ENCODE measurements around the gene ARHGEF2.
A peak's percentile ranks its signal among the peaks of the same experiment; 100 is the strongest.

Gene ARHGEF2

DNA sequence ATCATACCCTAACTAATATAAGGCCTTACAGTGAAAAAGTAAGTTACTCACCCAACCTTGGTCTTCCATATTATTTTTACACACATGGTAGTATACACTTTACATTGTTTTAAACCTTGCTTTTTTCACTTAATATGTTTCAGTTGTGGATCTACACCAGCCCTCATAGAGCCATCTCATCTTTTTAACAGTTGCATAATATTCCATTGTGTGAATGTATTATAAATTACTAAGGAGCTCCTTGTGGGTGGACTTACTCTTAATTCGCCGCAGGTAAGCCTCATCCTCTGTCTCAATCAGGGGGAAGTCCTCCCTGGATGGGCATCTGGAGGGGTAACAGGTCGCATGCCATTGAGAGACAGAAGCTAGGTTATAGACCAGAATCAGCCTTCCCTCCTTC lies 23.7 kb downstream of the ARHGEF2 start:
- TF ChIP-seq, protein P1, sequence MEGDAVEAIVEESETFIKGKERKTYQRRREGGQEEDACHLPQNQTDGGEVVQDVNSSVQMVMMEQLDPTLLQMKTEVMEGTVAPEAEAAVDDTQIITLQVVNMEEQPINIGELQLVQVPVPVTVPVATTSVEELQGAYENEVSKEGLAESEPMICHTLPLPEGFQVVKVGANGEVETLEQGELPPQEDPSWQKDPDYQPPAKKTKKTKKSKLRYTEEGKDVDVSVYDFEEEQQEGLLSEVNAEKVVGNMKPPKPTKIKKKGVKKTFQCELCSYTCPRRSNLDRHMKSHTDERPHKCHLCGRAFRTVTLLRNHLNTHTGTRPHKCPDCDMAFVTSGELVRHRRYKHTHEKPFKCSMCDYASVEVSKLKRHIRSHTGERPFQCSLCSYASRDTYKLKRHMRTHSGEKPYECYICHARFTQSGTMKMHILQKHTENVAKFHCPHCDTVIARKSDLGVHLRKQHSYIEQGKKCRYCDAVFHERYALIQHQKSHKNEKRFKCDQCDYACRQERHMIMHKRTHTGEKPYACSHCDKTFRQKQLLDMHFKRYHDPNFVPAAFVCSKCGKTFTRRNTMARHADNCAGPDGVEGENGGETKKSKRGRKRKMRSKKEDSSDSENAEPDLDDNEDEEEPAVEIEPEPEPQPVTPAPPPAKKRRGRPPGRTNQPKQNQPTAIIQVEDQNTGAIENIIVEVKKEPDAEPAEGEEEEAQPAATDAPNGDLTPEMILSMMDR (conservative IDR thresholded peaks at IDR 0.05) = no peak
- H3K27ac ChIP-seq = no peak overlapping the region

DNA sequence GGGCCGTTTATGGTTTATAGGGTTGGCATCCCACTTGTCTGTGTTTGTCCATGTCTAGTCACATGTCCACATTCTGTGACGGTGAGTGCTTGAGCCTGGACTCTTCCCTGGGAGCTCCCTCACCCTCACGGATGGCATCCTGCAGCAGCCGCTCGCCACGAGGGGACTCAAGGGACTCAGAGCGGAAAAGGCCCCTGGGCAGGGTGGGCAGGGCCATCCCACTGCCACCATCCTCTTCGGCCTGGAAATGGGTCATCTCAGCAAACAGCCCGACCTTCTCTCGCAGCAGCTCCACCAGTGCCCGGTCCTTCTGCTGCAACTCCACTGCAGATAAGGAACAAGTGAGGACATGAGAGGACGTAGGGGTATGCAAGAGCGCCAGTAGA lies 25.8 kb downstream of the ARHGEF2 start:
- TF ChIP-seq, protein P1 (conservative IDR thresholded peaks at IDR 0.05) = no peak
- no peak overlapping the region for H3K27ac ChIP-seq

DNA sequence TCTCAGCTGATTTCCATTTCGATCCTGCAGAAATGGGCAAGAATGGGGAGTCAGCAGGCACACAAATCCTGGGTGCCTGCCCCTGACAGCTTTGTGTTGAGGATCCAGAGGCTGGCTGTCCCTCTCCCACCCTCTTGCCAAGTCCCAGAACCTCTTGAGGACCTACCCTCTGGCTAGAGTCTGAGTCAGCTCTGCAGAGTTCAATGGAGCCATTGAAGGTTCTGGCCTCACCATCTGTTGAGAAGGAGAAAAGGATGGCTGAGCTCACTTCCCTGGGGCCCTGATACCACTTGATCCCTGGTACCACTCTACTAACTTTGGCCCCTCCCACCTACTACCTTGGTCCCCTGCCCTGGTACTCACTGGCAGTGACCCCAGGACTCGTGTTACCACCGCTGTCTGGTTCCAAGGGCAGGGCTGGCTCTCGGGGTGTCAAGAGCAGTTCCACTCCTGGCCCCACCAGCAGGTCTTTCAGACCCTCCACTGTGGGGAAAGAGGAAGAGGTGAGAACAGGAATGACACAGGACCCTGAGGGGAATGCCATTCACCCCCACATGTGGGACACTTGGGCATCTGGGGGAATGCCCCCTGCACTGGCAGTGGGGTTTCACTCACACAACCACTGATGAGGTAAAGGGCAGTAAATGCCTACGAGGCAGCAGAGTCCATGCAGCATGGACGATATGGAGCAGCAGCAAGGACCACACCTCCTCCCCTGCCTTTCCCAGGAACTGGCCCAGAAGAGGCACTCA lies 26.4 kb downstream of the ARHGEF2 start:
- TF ChIP-seq, protein P1 (conservative IDR thresholded peaks at IDR 0.05) = no peak
- H3K27ac ChIP-seq = no peak overlapping the region

DNA sequence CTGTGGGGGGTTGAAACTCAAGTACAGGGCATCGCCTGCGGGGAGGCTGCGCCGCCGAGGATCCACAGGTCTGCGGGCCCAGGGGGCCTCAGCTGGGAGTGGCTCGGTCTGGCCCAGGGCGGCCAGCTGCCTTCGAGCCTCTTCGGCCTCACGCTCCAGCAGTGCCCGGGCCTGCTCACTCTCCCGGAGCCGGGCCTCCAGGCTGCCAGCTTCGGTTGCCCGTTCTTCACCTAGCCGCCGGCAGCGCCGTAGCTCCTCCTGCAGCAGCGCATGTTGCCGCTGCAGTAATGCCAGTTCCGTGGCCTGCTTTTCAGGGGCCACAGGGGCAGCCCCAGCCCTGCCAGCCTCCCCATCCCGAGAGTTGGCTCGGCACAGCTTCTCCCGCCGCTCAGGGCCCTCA lies 27.5 kb downstream of the ARHGEF2 start:
- TF ChIP-seq, protein P1 (conservative IDR thresholded peaks at IDR 0.05) = no peak
- H3K27ac ChIP-seq = no peak overlapping the region

DNA sequence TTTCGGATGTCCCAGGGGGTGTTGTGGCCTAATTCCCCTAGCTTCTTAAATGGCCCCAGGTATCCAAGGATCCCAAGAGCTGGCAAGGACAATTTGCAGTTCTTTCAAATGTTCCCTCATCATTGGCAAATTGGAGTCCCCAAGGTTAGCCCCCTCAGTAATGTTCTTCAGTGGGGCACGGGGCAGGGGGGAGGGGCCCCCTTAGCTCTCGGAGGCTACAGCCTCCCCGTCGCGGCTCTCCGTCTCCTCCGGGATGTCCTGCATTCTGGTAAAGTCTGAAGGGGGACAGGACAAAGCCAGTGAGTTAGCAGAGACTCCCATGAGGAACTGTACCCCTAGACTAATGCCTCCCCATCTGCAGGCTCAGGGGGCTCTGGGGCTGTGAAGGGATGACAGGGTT lies 30.6 kb downstream of the ARHGEF2 start:
- H3K27ac ChIP-seq = no peak overlapping the region
- TF ChIP-seq, protein P1 (conservative IDR thresholded peaks at IDR 0.05) = no peak

DNA sequence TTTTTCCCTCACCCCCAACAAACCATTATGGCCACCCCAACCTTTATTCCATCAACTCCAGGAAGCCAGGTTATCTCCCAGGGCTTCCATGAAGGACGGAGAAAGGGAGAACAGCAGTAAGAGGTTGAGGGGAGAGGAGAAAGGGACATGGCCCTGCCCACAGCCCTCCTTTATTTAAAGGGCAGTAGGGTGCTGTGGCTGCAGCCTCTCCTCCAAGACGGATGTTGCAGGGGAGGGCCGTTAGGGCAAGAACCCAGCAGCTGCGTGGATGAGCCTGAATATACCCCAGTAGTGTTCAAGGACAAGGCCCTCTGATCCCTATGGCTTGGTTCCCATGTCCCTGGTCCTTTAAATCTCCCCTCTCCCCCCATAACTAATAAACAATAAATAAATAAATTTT lies 31.1 kb downstream of the ARHGEF2 start:
- TF ChIP-seq, protein P1 (conservative IDR thresholded peaks at IDR 0.05) = no peak
- no peak overlapping the region for H3K27ac ChIP-seq

DNA sequence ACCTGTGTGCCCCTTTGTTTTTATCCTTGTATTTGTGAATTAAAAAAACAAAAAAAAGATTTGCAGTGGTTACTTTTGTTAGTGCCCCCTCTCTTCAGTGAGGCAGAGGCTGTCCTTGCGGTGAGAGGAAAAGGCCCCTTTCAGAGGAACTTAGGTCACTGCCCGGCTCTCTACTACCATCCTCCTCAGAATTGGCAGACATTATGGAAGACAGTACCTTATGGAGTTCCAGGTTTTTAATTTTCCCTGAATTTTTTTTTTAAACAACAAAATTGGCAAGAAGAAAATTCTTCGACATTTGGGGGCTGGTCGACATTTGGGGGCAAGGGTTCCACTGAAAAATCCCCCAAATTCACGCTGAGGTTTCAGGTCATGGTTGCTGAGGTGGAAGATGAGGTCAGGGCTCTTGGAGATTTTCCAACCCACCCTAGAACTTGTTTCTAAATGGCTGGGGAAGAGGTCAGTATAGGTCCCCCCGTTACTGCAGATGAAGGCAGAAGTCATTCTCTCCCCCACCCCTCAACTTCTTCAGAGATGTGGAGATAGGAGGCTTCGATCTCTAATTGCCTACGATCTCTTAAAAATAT lies 31.6 kb downstream of the ARHGEF2 start:
- TF ChIP-seq, protein P1 (conservative IDR thresholded peaks at IDR 0.05) = no peak
- peak overlapping the region; percentile 98 for H3K27ac ChIP-seq
